ENCODE results near the gene DLL3.
A peak's percentile ranks its signal among the peaks of the same experiment; 100 is the strongest.
"Not testable (repeated sequence)": the region's sequence is repeated elsewhere in the genome, so short reads cannot be mapped to it uniquely, and the experiment has no call there.

Gene DLL3

DNA sequence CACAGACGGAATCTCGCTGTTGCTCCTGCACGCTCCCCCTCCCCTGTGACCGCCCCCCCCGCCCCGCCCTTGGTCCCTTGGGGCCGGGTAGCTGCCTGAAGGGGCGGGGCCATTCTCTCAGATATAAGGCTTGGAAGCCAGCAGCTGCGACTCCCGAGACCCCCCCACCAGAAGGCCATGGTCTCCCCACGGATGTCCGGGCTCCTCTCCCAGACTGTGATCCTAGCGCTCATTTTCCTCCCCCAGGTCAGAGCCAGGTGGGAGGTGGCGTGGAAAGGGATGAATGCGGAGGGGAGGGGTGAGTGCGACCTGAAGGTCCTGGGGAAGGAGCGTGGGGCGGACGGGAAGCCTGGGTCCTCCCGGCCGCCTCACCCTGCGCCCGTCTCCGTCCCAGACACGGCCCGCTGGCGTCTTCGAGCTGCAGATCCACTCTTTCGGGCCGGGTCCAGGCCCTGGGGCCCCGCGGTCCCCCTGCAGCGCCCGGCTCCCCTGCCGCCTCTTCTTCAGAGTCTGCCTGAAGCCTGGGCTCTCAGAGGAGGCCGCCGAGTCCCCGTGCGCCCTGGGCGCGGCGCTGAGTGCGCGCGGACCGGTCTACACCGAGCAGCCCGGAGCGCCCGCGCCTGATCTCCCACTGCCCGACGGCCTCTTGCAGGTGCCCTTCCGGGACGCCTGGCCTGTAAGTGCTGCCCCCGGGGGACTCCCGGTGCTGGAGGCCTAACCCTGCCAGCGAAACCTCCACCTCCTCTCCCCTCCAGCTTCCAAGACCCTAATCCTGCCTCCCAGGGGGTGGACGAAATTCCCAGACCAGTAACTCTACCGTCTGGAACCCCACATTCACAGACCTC, at the start of gene DLL3:
TSS of gene DLL3 (plus strand) at position 150 of the 845 bp plus-strand sequence. CDS start at position 178, 28 bp downstream.
- no peak for TF ChIP-seq CTCF (IDR thresholded peaks at IDR 0.05; ENCODE audit: control insufficient read depth, extremely low read depth, insufficient read depth)
- no peak within 1 kb of the TSS for H3K4me3 ChIP-seq (ENCODE audit: low read depth, low read length)
- DNase-seq (ENCODE audit: low read depth) = no peak

- no peak for TF ChIP-seq CTCF (IDR thresholded peaks at IDR 0.05; ENCODE audit: control insufficient read depth, extremely low read depth, insufficient read depth)
- no peak for DNase-seq (ENCODE audit: low read depth)
- H3K4me3 ChIP-seq (ENCODE audit: low read depth, low read length) = no peak overlapping the region
These were observed 49.5 kb upstream of the DLL3 start for GRCh38 chr19:39449116-39449797.

GRCh38 chr19:39451257-39451656, 47.5 kb upstream of the DLL3 start:
- not testable (repeated sequence) for H3K4me3 ChIP-seq (ENCODE audit: low read depth, low read length); DNase-seq (ENCODE audit: low read depth)

DNA sequence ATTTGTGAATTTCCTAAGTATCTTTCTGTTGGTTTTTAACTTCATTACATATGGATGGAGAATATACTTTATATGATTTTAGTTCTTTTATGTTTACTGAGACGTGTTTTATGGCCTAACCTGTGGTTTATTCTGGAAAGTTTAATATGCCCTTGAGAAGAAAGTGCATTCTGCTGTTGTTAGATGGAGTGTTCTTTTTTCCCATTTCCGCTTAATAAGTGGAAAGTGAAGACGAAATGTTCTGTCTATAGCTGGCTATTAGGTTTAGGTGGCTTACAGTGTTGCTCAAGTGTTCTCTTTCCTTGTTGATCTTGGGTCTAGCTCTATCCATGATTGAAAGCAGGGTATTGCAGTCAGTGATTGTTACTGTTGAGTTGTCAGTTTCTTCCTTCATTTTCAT, 35.3 kb upstream of the DLL3 start:
- peak; percentile 85 for DNase-seq (ENCODE audit: low read depth)
- no peak overlapping the region for H3K4me3 ChIP-seq (ENCODE audit: low read depth, low read length)
- no peak for TF ChIP-seq CTCF (IDR thresholded peaks at IDR 0.05; ENCODE audit: control insufficient read depth, extremely low read depth, insufficient read depth)

GRCh38 chr19:39465956-39466747, 32.6 kb upstream of the DLL3 start:
- no peak for TF ChIP-seq CTCF (IDR thresholded peaks at IDR 0.05; ENCODE audit: control insufficient read depth, extremely low read depth, insufficient read depth)
- no peak overlapping the region for H3K4me3 ChIP-seq (ENCODE audit: low read depth, low read length)
- DNase-seq (ENCODE audit: low read depth) = no peak

DNA sequence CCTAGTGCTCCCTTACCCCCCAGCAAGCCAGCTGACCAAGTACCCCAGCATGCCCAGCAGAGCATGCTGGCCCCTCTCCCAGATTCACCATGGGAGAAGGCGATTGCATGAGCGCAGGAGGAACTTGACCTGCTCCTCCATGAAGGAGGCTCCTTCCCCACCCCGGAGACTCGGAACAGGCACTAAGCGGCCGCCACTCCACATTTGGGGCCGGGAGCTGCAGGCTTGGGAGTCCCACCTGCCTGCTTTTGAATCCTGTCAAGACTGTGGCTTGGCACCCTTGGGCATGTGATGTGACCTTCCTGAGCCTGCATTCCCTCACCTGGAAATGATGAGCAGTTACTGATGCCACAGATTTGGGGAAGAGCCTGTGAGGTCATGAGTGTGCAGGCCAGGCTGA, 30.8 kb upstream of the DLL3 start:
- TF ChIP-seq CTCF (IDR thresholded peaks at IDR 0.05; ENCODE audit: control insufficient read depth, extremely low read depth, insufficient read depth) = no peak
- no peak overlapping the region for H3K4me3 ChIP-seq (ENCODE audit: low read depth, low read length)
- no peak for DNase-seq (ENCODE audit: low read depth)

DNA sequence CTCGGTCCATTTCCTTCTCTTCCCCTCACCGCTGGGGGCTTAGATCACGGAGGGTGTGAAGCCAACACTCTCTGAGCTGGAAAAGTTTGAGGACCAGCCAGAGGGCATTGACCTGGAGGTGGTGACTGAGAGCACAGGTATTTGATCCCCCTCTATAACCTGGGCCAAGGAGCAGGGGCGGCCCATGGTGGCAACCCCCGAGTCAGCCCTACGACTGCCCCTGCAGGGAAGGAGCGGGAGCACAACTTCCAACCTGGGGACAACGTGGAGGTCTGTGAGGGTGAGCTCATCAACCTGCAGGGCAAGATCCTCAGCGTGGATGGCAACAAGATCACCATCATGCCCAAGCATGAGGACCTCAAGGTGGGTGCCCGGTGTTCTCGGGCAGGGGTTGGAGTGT, 29.7 kb upstream of the DLL3 start:
- DNase-seq (ENCODE audit: low read depth) = no peak
- TF ChIP-seq CTCF (IDR thresholded peaks at IDR 0.05; ENCODE audit: control insufficient read depth, extremely low read depth, insufficient read depth) = no peak
- no peak overlapping the region for H3K4me3 ChIP-seq (ENCODE audit: low read depth, low read length)
